ENCODE results near the gene TSTD1.

TSTD1 gene

GRCh38 chr1:161061419-161061818, 22.7 kb upstream of the TSTD1 start:
- H3K4me3 Mint-ChIP-seq, result no peak overlapping the region
- H3K4me1 Mint-ChIP-seq, result peaks cover 60% of the 10 kb centered on the region
- no peaks in the 10 kb centered on the region for H3K27me3 Mint-ChIP-seq
- ATAC-seq (replicated peaks; ENCODE audit: extremely low read depth, poor library complexity, severe bottlenecking) (no peak), DNase-seq (ENCODE audit: low spot score in 2 of 2) (no peak)
- peaks cover 86% of the 10 kb centered on the region for H3K36me3 Mint-ChIP-seq (ENCODE audit: insufficient read depth)
- no peaks in the 10 kb centered on the region for H3K9me3 Mint-ChIP-seq
- H3K27ac Mint-ChIP-seq (ENCODE audit: low read depth), result no peak overlapping the region

GRCh38 chr1:161059293-161059692, 20.5 kb upstream of the TSTD1 start:
- H3K4me1 Mint-ChIP-seq, result peaks cover 52% of the 10 kb centered on the region
- DNase-seq (ENCODE audit: low spot score in 2 of 2), result no peak
- H3K36me3 Mint-ChIP-seq (ENCODE audit: insufficient read depth), result peaks cover 92% of the 10 kb centered on the region
- no peaks in the 10 kb centered on the region for H3K27me3 Mint-ChIP-seq
- peak overlapping the region; percentile 38 for H3K27ac Mint-ChIP-seq (ENCODE audit: low read depth)
- no peak overlapping the region for H3K4me3 Mint-ChIP-seq
- no peak for ATAC-seq (replicated peaks; ENCODE audit: extremely low read depth, poor library complexity, severe bottlenecking)
- H3K9me3 Mint-ChIP-seq, result no peaks in the 10 kb centered on the region

- no peak for ATAC-seq (replicated peaks; ENCODE audit: extremely low read depth, poor library complexity, severe bottlenecking)
- peaks cover 82% of the 10 kb centered on the region for H3K36me3 Mint-ChIP-seq (ENCODE audit: insufficient read depth)
- H3K9me3 Mint-ChIP-seq, result no peaks in the 10 kb centered on the region
- H3K4me3 Mint-ChIP-seq, result no peak overlapping the region
- peaks cover 32% of the 10 kb centered on the region for H3K4me1 Mint-ChIP-seq
- DNase-seq (ENCODE audit: low spot score in 2 of 2), result no peak
- H3K27ac Mint-ChIP-seq (ENCODE audit: low read depth), result no peak overlapping the region
- no peaks in the 10 kb centered on the region for H3K27me3 Mint-ChIP-seq
These were observed 16.0 kb upstream of the TSTD1 start for GRCh38 chr1:161054805-161055204.

- Mint-ChIP-seq H3K27me3 (no peaks in the 10 kb centered on the region), H3K9me3 (no peaks in the 10 kb centered on the region), H3K27ac (ENCODE audit: low read depth) (no peak overlapping the region), H3K36me3 (ENCODE audit: insufficient read depth) (peaks cover 82% of the 10 kb centered on the region), H3K4me1 (peaks cover 30% of the 10 kb centered on the region), H3K4me3 (no peak overlapping the region)
- DNase-seq (ENCODE audit: low spot score in 2 of 2) (no peak), ATAC-seq (replicated peaks; ENCODE audit: extremely low read depth, poor library complexity, severe bottlenecking) (no peak)
These were observed 15.5 kb upstream of the TSTD1 start for GRCh38 chr1:161054232-161054631.

- Mint-ChIP-seq H3K27ac (ENCODE audit: low read depth) (peak overlapping the region; percentile 72), H3K4me1 (peaks cover 39% of the 10 kb centered on the region), H3K9me3 (no peaks in the 10 kb centered on the region), H3K36me3 (ENCODE audit: insufficient read depth) (peaks cover 81% of the 10 kb centered on the region), H3K27me3 (no peaks in the 10 kb centered on the region), H3K4me3 (no peak overlapping the region)
- DNase-seq (ENCODE audit: low spot score in 2 of 2) (no peak), ATAC-seq (replicated peaks; ENCODE audit: extremely low read depth, poor library complexity, severe bottlenecking) (no peak)
These were observed 14.1 kb upstream of the TSTD1 start for GRCh38 chr1:161052899-161053298.

GRCh38 chr1:161051219-161051618, 12.5 kb upstream of the TSTD1 start:
- Mint-ChIP-seq H3K27ac (ENCODE audit: low read depth) (no peak overlapping the region), H3K9me3 (no peaks in the 10 kb centered on the region), H3K27me3 (no peaks in the 10 kb centered on the region), H3K4me3 (no peak overlapping the region), H3K4me1 (peaks cover 46% of the 10 kb centered on the region), H3K36me3 (ENCODE audit: insufficient read depth) (peaks cover 65% of the 10 kb centered on the region)
- DNase-seq (ENCODE audit: low spot score in 2 of 2), result no peak
- ATAC-seq (replicated peaks; ENCODE audit: extremely low read depth, poor library complexity, severe bottlenecking), result no peak

- H3K27me3 Mint-ChIP-seq, result no peaks in the 10 kb centered on the region
- no peaks in the 10 kb centered on the region for H3K9me3 Mint-ChIP-seq
- H3K36me3 Mint-ChIP-seq (ENCODE audit: insufficient read depth), result peaks cover 58% of the 10 kb centered on the region
- ATAC-seq (replicated peaks; ENCODE audit: extremely low read depth, poor library complexity, severe bottlenecking), result no peak
- peaks cover 59% of the 10 kb centered on the region for H3K4me1 Mint-ChIP-seq
- H3K4me3 Mint-ChIP-seq, result no peak overlapping the region
- peak overlapping the region; percentile 96 for H3K27ac Mint-ChIP-seq (ENCODE audit: low read depth)
- no peak for DNase-seq (ENCODE audit: low spot score in 2 of 2)
These were observed 10.4 kb upstream of the TSTD1 start for GRCh38 chr1:161048949-161049722.

- Mint-ChIP-seq H3K4me3 (peak overlapping the region; percentile 89), H3K4me1 (peaks cover 55% of the 10 kb centered on the region), H3K9me3 (no peaks in the 10 kb centered on the region), H3K36me3 (ENCODE audit: insufficient read depth) (peaks cover 49% of the 10 kb centered on the region), H3K27ac (ENCODE audit: low read depth) (peak overlapping the region; percentile 96), H3K27me3 (no peaks in the 10 kb centered on the region)
- ATAC-seq (replicated peaks; ENCODE audit: extremely low read depth, poor library complexity, severe bottlenecking) (no peak), DNase-seq (ENCODE audit: low spot score in 2 of 2) (no peak)
These were observed 9.0 kb upstream of the TSTD1 start for GRCh38 chr1:161047436-161048420.

- H3K27ac Mint-ChIP-seq (ENCODE audit: low read depth), result peak overlapping the region; percentile 96
- no peak for DNase-seq (ENCODE audit: low spot score in 2 of 2)
- H3K4me1 Mint-ChIP-seq, result peaks cover 56% of the 10 kb centered on the region
- no peaks in the 10 kb centered on the region for H3K27me3 Mint-ChIP-seq
- ATAC-seq (replicated peaks; ENCODE audit: extremely low read depth, poor library complexity, severe bottlenecking), result no peak
- peaks cover 44% of the 10 kb centered on the region for H3K36me3 Mint-ChIP-seq (ENCODE audit: insufficient read depth)
- no peaks in the 10 kb centered on the region for H3K9me3 Mint-ChIP-seq
- peak overlapping the region; percentile 89 for H3K4me3 Mint-ChIP-seq
These were observed 8.0 kb upstream of the TSTD1 start for GRCh38 chr1:161046605-161047228.

GRCh38 chr1:161045736-161046604, 7.2 kb upstream of the TSTD1 start, which contains the start of gene USF1:
USF1 (minus strand) TSS chr1:161045977; CDS start chr1:161043275, 2,702 bp downstream.
- H3K4me1 Mint-ChIP-seq, result peaks cover 61% of the 10 kb centered on the region
- H3K36me3 Mint-ChIP-seq (ENCODE audit: insufficient read depth), result peaks cover 48% of the 10 kb centered on the region
- peak within 1 kb of the TSS; percentile 89 for H3K4me3 Mint-ChIP-seq
- ATAC-seq (replicated peaks; ENCODE audit: extremely low read depth, poor library complexity, severe bottlenecking) (peak; percentile 84), DNase-seq (ENCODE audit: low spot score in 2 of 2) (peak; percentile 93)
- no peaks in the 10 kb centered on the region for H3K9me3 Mint-ChIP-seq
- H3K27ac Mint-ChIP-seq (ENCODE audit: low read depth), result peak within 1 kb of the TSS; percentile 96
- H3K27me3 Mint-ChIP-seq, result no peaks in the 10 kb centered on the region

GRCh38 chr1:161044908-161045735, 6.4 kb upstream of the TSTD1 start:
- H3K4me1 Mint-ChIP-seq, result peaks cover 61% of the 10 kb centered on the region
- peak in 1 of 2 donors; percentile 45 for DNase-seq (ENCODE audit: low spot score in 2 of 2)

More at GRCh38 chr1:161044908-161045735, 6.4 kb upstream of the TSTD1 start:
- H3K36me3 Mint-ChIP-seq (ENCODE audit: insufficient read depth), result peaks cover 49% of the 10 kb centered on the region
- no peaks in the 10 kb centered on the region for H3K9me3 Mint-ChIP-seq
- ATAC-seq (replicated peaks; ENCODE audit: extremely low read depth, poor library complexity, severe bottlenecking), result peak; percentile 45
- peak overlapping the region; percentile 89 for H3K4me3 Mint-ChIP-seq
- H3K27me3 Mint-ChIP-seq, result no peaks in the 10 kb centered on the region
- H3K27ac Mint-ChIP-seq (ENCODE audit: low read depth), result peak overlapping the region; percentile 96

Data from central memory CD8-positive, alpha-beta T cell (primary cell).